T-cell (primary cell): ENCODE measurements around the gene PLEKHG7. TPM values are rescaled to one million over a fixed set of nuclear protein-coding genes. Genes with fewer than 3 reads are reported as not detected.
"Not testable (repeated sequence)": the region's sequence is repeated elsewhere in the genome, so short reads cannot be mapped to it uniquely, and the experiment has no call there.

Experiments
- ATAC-seq, 4 experiments: fragments of 200-7000 bp in 3 of 4; fragments of 150-1000 bp in 1 of 4; cut with Tn5 transposase; replicated peaks in 1 of 4; 1 replicate in 3 of 4; 2 replicates in 1 of 4; pipeline ENCODE4 v1.10.0; 2021; ENCODE audit warnings: moderate library complexity in 3 of 4, mild to moderate bottlenecking in 2 of 4, moderate number of reproducible peaks in 1 of 4
- CTCF ChIA-PET, 2 donors: fragments of 300-600 bp; sonication (Branson Sonifier 250); formaldehyde crosslinking; loops; one replicate each; lab custom pipeline; 2022; ENCODE audit warnings: antibody characterized with exemption in 2 of 2; lab: Charles Lee
- POLR2A ChIA-PET, 2 donors: fragments of 300-600 bp; sonication (Branson Sonifier 250); formaldehyde crosslinking; loops; one replicate each; lab custom pipeline; 2022; ENCODE audit warnings: antibody characterized with exemption in 2 of 2; lab: Charles Lee
- DNase-seq, 35 experiments: peaks; one replicate each; pipeline versions ENCODE4 v3.0.0 to v3.0.0-alpha.2; 2013 to 2023
- H3K27ac ChIP-seq: one replicate; pipeline ENCODE4 v1.5.1; 2013; ENCODE audit warnings: low read length
- H3K27me3 ChIP-seq, 2 experiments: replicated peaks in 1 of 2; 1 replicate in 1 of 2; 2 replicates in 1 of 2; pipeline versions ENCODE4 v1.6.1 to v1.7.0; 2013; ENCODE audit warnings: low read length in 1 of 2, mixed read lengths in 1 of 2; ENCODE audit not compliant: control insufficient read depth in 2 of 2, insufficient read depth in 2 of 2; ENCODE audit errors: extremely low read depth in 1 of 2
- H3K36me3 ChIP-seq, 2 donors: 1 replicate in 1 of 2; 2 replicates in 1 of 2; pipeline versions ENCODE4 v1.6.1 to v1.7.0; 2013; ENCODE audit warnings: low read length in 1 of 2; ENCODE audit not compliant: control insufficient read depth in 2 of 2, insufficient read depth in 1 of 2; ENCODE audit errors: extremely low read depth in 1 of 2
- H3K4me1 ChIP-seq, 2 experiments: 1 replicate in 1 of 2; 2 replicates in 1 of 2; pipeline versions ENCODE4 v1.6.1 to v1.7.0; 2013; ENCODE audit warnings: low read length in 2 of 2, mixed read lengths in 1 of 2; ENCODE audit not compliant: insufficient read depth in 2 of 2, control insufficient read depth in 1 of 2; ENCODE audit errors: extremely low read depth in 1 of 2
- H3K4me3 ChIP-seq, 2 donors: 1 replicate in 1 of 2; 2 replicates in 1 of 2; pipeline versions ENCODE4 v1.5.1 to v1.7.0; 2013; ENCODE audit warnings: mild to moderate bottlenecking in 2 of 2, low read length in 1 of 2, moderate library complexity in 1 of 2; ENCODE audit not compliant: control insufficient read depth in 1 of 2; ENCODE audit errors: extremely low read depth in 1 of 2
- H3K9me3 ChIP-seq: 2 replicates; pipeline ENCODE4 v1.7.0; 2013
- H3K27ac Mint-ChIP-seq, 2 donors: one replicate each; pipeline ENCODE4 v1.8.0; 2020 to 2021; ENCODE audit warnings: mild to moderate bottlenecking in 2 of 2, mixed read lengths in 2 of 2
- H3K27me3 Mint-ChIP-seq, 2 donors: one replicate each; pipeline ENCODE4 v1.8.0; 2021 to 2022; ENCODE audit warnings: mixed read lengths in 2 of 2
- H3K36me3 Mint-ChIP-seq: one replicate; pipeline ENCODE4 v1.8.0; 2021; ENCODE audit warnings: mixed read lengths
- H3K4me1 Mint-ChIP-seq, 3 donors: one replicate each; pipeline ENCODE4 v1.8.0; 2020 to 2022; ENCODE audit warnings: mixed read lengths in 3 of 3, mild to moderate bottlenecking in 1 of 3
- H3K4me3 Mint-ChIP-seq, 3 donors: one replicate each; pipeline ENCODE4 v1.8.0; 2020 to 2022; ENCODE audit warnings: mild to moderate bottlenecking in 3 of 3, mixed read lengths in 3 of 3, moderate library complexity in 3 of 3
- H3K9me3 Mint-ChIP-seq, 3 donors: one replicate each; pipeline ENCODE4 v1.8.0; 2020 to 2022; ENCODE audit warnings: mixed read lengths in 3 of 3
- WGBS: methylation state at CpG from one replicate; pipeline ENCODE4 v1.1.5; 2013; ENCODE audit warnings: missing lambda C conversion rate; ENCODE audit not compliant: insufficient coverage; 5-methylcytosine and 5-hydroxymethylcytosine counted together
- total RNA-seq, 35 experiments: library from RNA in 6 of 35; stranded (reverse) in 6 of 35; fragments of 120-200 nt in 1 of 35; gene quantifications; one replicate each; pipeline versions ENCODE4 v1.2.1 to v1.2.4 and lab custom pipeline; 2013 to 2026

Gene PLEKHG7
- total RNA-seq, 5 donors from 2014 or later (not counting 1 experiment from before 2014, with no cell fraction given) = 0.13 to 0.30 (median 0.19) TPM; not detected in 2

GRCh38 chr12:92743026-92743425 is 40.2 kb downstream of the PLEKHG7 start:
- no peak for DNase-seq

GRCh38 chr12:92745856-92746550 is 43.2 kb downstream of the PLEKHG7 start:
- Histone ChIP-seq H3K36me3 (no peaks in the 10 kb centered on the region), H3K4me1 (no peaks in the 10 kb centered on the region), H3K9me3 (no peaks in the 10 kb centered on the region), H3K4me3 (no peak overlapping the region), H3K27me3 (peaks cover 0 to 4% of the 10 kb centered on the region in 2 experiments), H3K27ac (no peak overlapping the region)
- Mint-ChIP-seq H3K9me3 (peaks cover 0 to 4% (median 0%) of the 10 kb centered on the region in 3 donors), H3K4me1 (peaks cover 5 to 21% (median 5%) of the 10 kb centered on the region in 3 donors), H3K36me3 (no peaks in the 10 kb centered on the region), H3K4me3 (no peak overlapping the region), H3K27ac (no peak overlapping the region), H3K27me3 (peaks cover 4 to 7% of the 10 kb centered on the region in 2 donors)
- ATAC-seq (no peak), DNase-seq (no peak)
- WGBS = 60% methylated on average over 1 of the region's 4 CpGs
- ChIA-PET POLR2A (interaction anchor here in 1 of 2 donors (0.6 kb wide), 1 partner anchor 376 kb away, joined by 3 read pairs; no protein-coding TSS in a partner anchor), CTCF (no interaction called here)

More at GRCh38 chr12:92743026-92743425, 40.2 kb downstream of the PLEKHG7 start:
- Mint-ChIP-seq H3K27ac (no peak overlapping the region), H3K4me3 (no peak overlapping the region), H3K9me3 (peaks cover 0 to 4% (median 0%) of the 10 kb centered on the region in 3 donors), H3K27me3 (peaks cover 4 to 5% of the 10 kb centered on the region in 2 donors), H3K36me3 (no peaks in the 10 kb centered on the region), H3K4me1 (peaks cover 5 to 21% (median 5%) of the 10 kb centered on the region in 3 donors)
- Histone ChIP-seq H3K27ac (no peak overlapping the region), H3K4me1 (no peaks in the 10 kb centered on the region), H3K4me3 (no peak overlapping the region), H3K36me3 (no peaks in the 10 kb centered on the region), H3K9me3 (no peaks in the 10 kb centered on the region), H3K27me3 (no peaks in the 10 kb centered on the region)
- 80% methylated on average over 2 of the region's 3 CpGs for WGBS
- ChIA-PET POLR2A (no interaction called here), CTCF (no interaction called here)
- ATAC-seq = no peak

- ATAC-seq (no peak), DNase-seq (no peak)
- H3K27me3 Mint-ChIP-seq = peaks cover 3 to 7% of the 10 kb centered on the region in 2 donors
- no peaks in the 10 kb centered on the region for H3K36me3 Mint-ChIP-seq
- H3K9me3 Mint-ChIP-seq = peaks cover 0 to 4% (median 0%) of the 10 kb centered on the region in 3 donors
- POLR2A ChIA-PET = no interaction called here
- no CpG with 5 or more reads among the region's 1 CpG for WGBS
- H3K4me1 Mint-ChIP-seq = peaks cover 5 to 19% (median 5%) of the 10 kb centered on the region in 3 donors
- CTCF ChIA-PET = no interaction called here
- no peak overlapping the region for H3K4me3 Mint-ChIP-seq
- H3K36me3 ChIP-seq = no peaks in the 10 kb centered on the region
- H3K27ac ChIP-seq = no peak overlapping the region
- peaks cover 0 to 8% of the 10 kb centered on the region in 2 experiments for H3K27me3 ChIP-seq
- H3K4me1 ChIP-seq = no peaks in the 10 kb centered on the region
- no peak overlapping the region for H3K27ac Mint-ChIP-seq
- no peak overlapping the region for H3K4me3 ChIP-seq
- no peaks in the 10 kb centered on the region for H3K9me3 ChIP-seq
These were observed 44.4 kb downstream of the PLEKHG7 start for GRCh38 chr12:92747151-92747550.

GRCh38 chr12:92749691-92750090 is 46.9 kb downstream of the PLEKHG7 start:
- H3K27ac Mint-ChIP-seq, DNase-seq, H3K27me3 ChIP-seq, H3K4me3 Mint-ChIP-seq, H3K27ac ChIP-seq, H3K27me3 Mint-ChIP-seq, H3K36me3 ChIP-seq, H3K4me3 ChIP-seq, H3K4me1 ChIP-seq, CTCF ChIA-PET, ATAC-seq, POLR2A ChIA-PET, H3K36me3 Mint-ChIP-seq, H3K9me3 Mint-ChIP-seq, H3K9me3 ChIP-seq: not testable (repeated sequence)
- H3K4me1 Mint-ChIP-seq = peaks cover 5 to 11% (median 5%) of the 10 kb centered on the region in 3 donors

- Histone ChIP-seq H3K9me3 (no peaks in the 10 kb centered on the region), H3K27me3 (peaks cover 0 to 8% of the 10 kb centered on the region in 2 experiments), H3K36me3 (no peaks in the 10 kb centered on the region), H3K27ac (no peak overlapping the region), H3K4me3 (no peak overlapping the region), H3K4me1 (peaks cover 0 to 4% of the 10 kb centered on the region in 2 experiments)
- DNase-seq (no peak), ATAC-seq (no peak)
- Mint-ChIP-seq H3K27me3 (peaks cover 22 to 25% of the 10 kb centered on the region in 2 donors), H3K9me3 (no peaks in the 10 kb centered on the region), H3K4me1 (peaks cover 0 to 3% (median 0%) of the 10 kb centered on the region in 3 donors), H3K4me3 (no peak overlapping the region), H3K27ac (no peak overlapping the region), H3K36me3 (no peaks in the 10 kb centered on the region)
- WGBS = 92% methylated on average over 4 of the region's 10 CpGs
- CTCF ChIA-PET = no interaction called here
- POLR2A ChIA-PET = interaction anchor here in 1 of 2 donors (0.6 kb wide), 2 partner anchors 22 to 1379 kb away, joined by 3 read pairs; no protein-coding TSS in a partner anchor
These were observed 51.4 kb downstream of the PLEKHG7 start for GRCh38 chr12:92753976-92754885.

- H3K36me3 ChIP-seq = no peaks in the 10 kb centered on the region
- H3K4me3 ChIP-seq = no peak overlapping the region
- no peak overlapping the region for H3K27ac ChIP-seq
- no peak for DNase-seq
- Mint-ChIP-seq H3K4me3 (no peak overlapping the region), H3K36me3 (no peaks in the 10 kb centered on the region), H3K4me1 (peaks cover 0 to 3% (median 0%) of the 10 kb centered on the region in 3 donors), H3K27ac (no peak overlapping the region), H3K9me3 (no peaks in the 10 kb centered on the region), H3K27me3 (peaks cover 21 to 27% of the 10 kb centered on the region in 2 donors)
- peaks cover 0 to 4% of the 10 kb centered on the region in 2 experiments for H3K4me1 ChIP-seq
- H3K9me3 ChIP-seq = no peaks in the 10 kb centered on the region
- CTCF ChIA-PET = no interaction called here
- no peaks in the 10 kb centered on the region for H3K27me3 ChIP-seq
- ATAC-seq = no peak
- 100% methylated on average over 1 of the region's 3 CpGs for WGBS
- POLR2A ChIA-PET = interaction anchor here in 1 of 2 donors (0.6 kb wide), 1 partner anchor 14 kb away, joined by 4 read pairs; no protein-coding TSS in a partner anchor
These were observed 54.3 kb downstream of the PLEKHG7 start for GRCh38 chr12:92756898-92757596.
